ENCODE measurements around the gene CTU2. TPM values are rescaled to one million over a fixed set of nuclear protein-coding genes. Genes with fewer than 3 reads are reported as not detected.

CTU2 gene
- total and polyA plus RNA-seq, 2 of the 8 experiments (the other 6 are each of a cell fraction or from before 2014, with no cell fraction given): 32.7 to 42.9 TPM

DNA sequence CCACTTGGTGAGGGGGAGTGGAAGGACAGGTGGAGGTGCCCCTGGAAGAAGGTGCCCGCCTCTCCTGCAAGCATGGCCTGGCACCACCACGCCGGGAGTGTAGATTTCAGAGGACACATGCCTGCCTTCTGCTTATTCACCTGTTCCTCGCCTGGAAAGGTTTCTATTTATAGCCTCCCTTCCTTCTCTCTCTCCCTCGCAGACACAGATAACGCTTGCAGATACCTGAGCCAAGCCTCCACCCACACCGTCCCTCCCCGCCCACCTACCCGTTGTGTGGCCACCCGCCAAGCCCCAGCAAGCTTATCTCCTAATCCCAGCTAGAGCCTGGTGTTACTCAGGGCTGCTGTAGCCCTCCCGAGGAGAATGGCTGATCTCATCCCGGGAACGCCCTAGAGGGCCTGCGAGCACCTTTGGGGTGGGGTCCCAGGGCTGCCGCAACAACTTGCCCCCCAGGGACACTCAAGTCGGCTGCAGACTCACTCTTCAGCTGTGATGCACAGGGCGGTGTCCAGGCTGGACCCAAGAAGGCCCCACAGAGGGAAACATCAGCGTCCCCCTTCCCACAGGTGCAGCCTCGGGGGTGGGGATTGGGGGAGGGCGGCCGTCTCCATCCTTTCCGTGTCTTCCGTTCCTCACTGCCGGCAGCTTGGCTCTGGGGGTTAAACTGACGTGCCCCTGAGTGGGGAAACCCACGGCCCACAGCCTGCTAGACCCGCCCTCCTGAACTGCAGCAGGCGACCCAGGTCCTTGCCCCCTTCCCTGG, 18.1 kb upstream of the CTU2 start:
- H3K27me3 ChIP-seq (replicated peaks in 1 of 4; ENCODE audit: control insufficient read depth in 3 of 4, extremely low read depth in 1 of 4, insufficient read depth in 3 of 4, low read length in 3 of 4): peaks cover 0 to 12% (median 9%) of the 10 kb centered on the region in 4 experiments; a peak in 3 of 7 replicates
- no peak for TF ChIP-seq TAF7 (optimal IDR thresholded peaks at IDR 0.05; ENCODE audit: borderline replicate concordance, low read depth, low read length)
- no peak for TF ChIP-seq POLR2AphosphoS5 (IDR thresholded peaks at IDR 0.05; ENCODE audit: low read depth, low read length)
- TF ChIP-seq CBX8 (IDR thresholded peaks at IDR 0.05; ENCODE audit: borderline replicate concordance, low read depth, low read length): no peak
- TF ChIP-seq JUN (IDR thresholded peaks at IDR 0.05; ENCODE audit: low read depth, low read length): no peak
- TF ChIP-seq KDM5A (IDR thresholded peaks at IDR 0.05; ENCODE audit: low read length): no peak
- no peak for TF ChIP-seq TEAD4 (IDR thresholded peaks at IDR 0.05; ENCODE audit: low read depth, low read length)
- no peak for TF ChIP-seq HDAC2 (IDR thresholded peaks at IDR 0.05; ENCODE audit: borderline replicate concordance in 1 of 2, low read depth in 2 of 2, low read length in 2 of 2)
- H3K79me2 ChIP-seq (ENCODE audit: control insufficient read depth in 1 of 2, insufficient read depth in 2 of 2, low read length in 2 of 2): no peaks in the 10 kb centered on the region
- no peak overlapping the region for H4K5ac ChIP-seq (ENCODE audit: insufficient read length, low read depth, low read length)
- H2BK120ac ChIP-seq (replicated peaks; ENCODE audit: low read depth, low read length): no peak overlapping the region
- H3K23me2 ChIP-seq (ENCODE audit: low read depth, low read length): peaks cover 13% of the 10 kb centered on the region; the same call in 1 of the 2 replicates
- H3K27ac ChIP-seq (ENCODE audit: low read depth, low read length): no peak overlapping the region
- ChIA-PET POLR2A (ENCODE audit: partially characterized antibody) (interaction anchor here (1.1 to 2.1 kb wide), 5 partner anchors 10 to 121 kb away, joined by 3 to 8 read pairs (median 4); no protein-coding TSS in a partner anchor), CTCF (ENCODE audit: partially characterized antibody) (interaction anchor here (0.7 to 5.7 kb wide), 9 partner anchors 10 to 149 kb away, joined by 3 to 87 read pairs (median 5); no protein-coding TSS in a partner anchor)
- H3K56ac ChIP-seq (replicated peaks; ENCODE audit: insufficient read length, low read depth, low read length): no peak overlapping the region
- H3K4ac ChIP-seq (replicated peaks; ENCODE audit: insufficient read length, low read depth, low read length): no peak overlapping the region
- H2AK5ac ChIP-seq (ENCODE audit: low read depth, low read length): no peak overlapping the region
- no peak overlapping the region; the same call in 1 of the 2 replicates for H4K8ac ChIP-seq (ENCODE audit: extremely low read depth, insufficient read depth, low read length)
- no peak overlapping the region for H2BK20ac ChIP-seq (ENCODE audit: low read length)
- H3K36me3 ChIP-seq (ENCODE audit: control insufficient read depth in 2 of 4, insufficient read depth in 4 of 4, low read length in 3 of 4): no peaks in the 10 kb centered on the region
- H4K91ac ChIP-seq (replicated peaks; ENCODE audit: insufficient read length, low read length): no peak overlapping the region
- no peaks in the 10 kb centered on the region for H3K9me3 ChIP-seq (ENCODE audit: insufficient read depth in 2 of 2, low read depth in 1 of 2, low read length in 1 of 2)
- H3K4me1 ChIP-seq (replicated peaks in 1 of 4; ENCODE audit: control insufficient read depth in 3 of 4, insufficient read depth in 4 of 4, low read length in 3 of 4): peaks cover 0 to 8% (median 6%) of the 10 kb centered on the region in 4 experiments; a peak in 6 of 7 replicates
- WGBS, 2 experiments (ENCODE audit: extremely low coverage in 1 of 2, insufficient coverage in 1 of 2, insufficient read length in 1 of 2, insufficient replicate concordance in 2 of 2, low coverage in 1 of 2, low lambda C conversion rate in 2 of 2, missing lambda C conversion rate in 1 of 2): 72% methylated on average over 21 of the region's 28 CpGs; no CpG with 5 or more reads in 1 of the 2 experiments
- H2BK15ac ChIP-seq (ENCODE audit: low read length): no peak overlapping the region
- H3K9ac ChIP-seq (replicated peaks in 1 of 4; ENCODE audit: extremely low read depth in 1 of 4, low read depth in 3 of 4, low read length in 3 of 4): no peak overlapping the region
- no peak overlapping the region for H2BK12ac ChIP-seq (ENCODE audit: low read depth, low read length)
- no peak overlapping the region for H3K4me3 ChIP-seq (ENCODE audit: extremely low read depth in 1 of 4, insufficient read depth in 2 of 4, low read depth in 3 of 4, low read length in 4 of 4)
- FAIRE-seq (no peak), DNase-seq (ENCODE audit: low read depth in 1 of 2, low spot score in 2 of 2) (no peak)
- no peaks in the 10 kb centered on the region for H3K79me1 ChIP-seq (ENCODE audit: low read depth, low read length)
- no peak overlapping the region for H3K4me2 ChIP-seq (ENCODE audit: insufficient read depth in 1 of 2, low read depth in 2 of 2, low read length in 2 of 2)
- H3K23ac ChIP-seq (ENCODE audit: insufficient read length): no peak overlapping the region
- 0 out of 2 replicates have a peak overlapping the region, but pooled peaks have one; percentile 35 for H2BK5ac ChIP-seq (ENCODE audit: low read depth, low read length)
- no peak overlapping the region for H2AFZ ChIP-seq (ENCODE audit: low read length)
- H3K18ac ChIP-seq (ENCODE audit: extremely low read depth, low read length): no peak overlapping the region
- no peak overlapping the region for H3K14ac ChIP-seq (ENCODE audit: insufficient read length)
- peaks cover 0 to 1% of the 10 kb centered on the region in 2 experiments for H4K20me1 ChIP-seq (replicated peaks in 1 of 2; ENCODE audit: control insufficient read depth in 1 of 2, insufficient read depth in 2 of 2, low read length in 2 of 2)

Data from H1 (cell line).